Coronary artery (tissue), 2 donors: ENCODE measurements around the gene C2CD4C.
A peak's percentile ranks its signal among the peaks of the same experiment; 100 is the strongest.
"Not testable (repeated sequence)": the region's sequence is repeated elsewhere in the genome, so short reads cannot be mapped to it uniquely, and the experiment has no call there.

Experiments
- DNase-seq: peaks from one replicate; pipeline ENCODE4 v3.0.0-alpha.2; 2017; ENCODE audit warnings: low spot score
- H3K27ac ChIP-seq, 2 donors: fragments of 200-600 bp; sonication (generic); one replicate each; pipeline ENCODE4 v1.5.1; 2016 to 2019
- H3K4me3 ChIP-seq: fragments of 200-600 bp; sonication (generic); 2 replicates; pipeline ENCODE4 v1.5.1; 2016; ENCODE audit warnings: mild to moderate bottlenecking, moderate library complexity
- CTCF ChIP-seq: fragments of 200-600 bp; sonication (generic); IDR thresholded peaks from one replicate; pipeline ENCODE4 v1.5.1; 2019; ENCODE audit warnings: antibody characterized with exemption

The C2CD4C gene

GRCh38 chr19:411723-412355 lies 2.9 kb upstream of the C2CD4C start:
- Histone ChIP-seq H3K27ac (no peak overlapping the region), H3K4me3 (no peak overlapping the region)
- no peak for DNase-seq
- no peak for TF ChIP-seq CTCF

GRCh38 chr19:411121-411722 lies 2.3 kb upstream of the C2CD4C start:
- not testable (repeated sequence) for DNase-seq, H3K4me3 ChIP-seq, H3K27ac ChIP-seq

- H3K27ac ChIP-seq, result no peak overlapping the region
- no peak overlapping the region for H3K4me3 ChIP-seq
- no peak for TF ChIP-seq CTCF
- DNase-seq, result no peak
These were observed 1.4 kb upstream of the C2CD4C start for GRCh38 chr19:410243-410781.

GRCh38 chr19:409516-410242 lies 732 bp upstream of the C2CD4C start:
- peak overlapping the region; percentile 77 for H3K4me3 ChIP-seq
- no peak overlapping the region for H3K27ac ChIP-seq
- TF ChIP-seq CTCF, result no peak
- DNase-seq, result no peak

GRCh38 chr19:408441-408901 lies 476 bp downstream of the C2CD4C start:
- TF ChIP-seq CTCF, result no peak
- Histone ChIP-seq H3K27ac (no peak overlapping the region), H3K4me3 (peak overlapping the region; percentile 77)
- DNase-seq, result no peak

- H3K27ac ChIP-seq, result no peak overlapping the region
- DNase-seq, result no peak
- TF ChIP-seq CTCF, result no peak
- H3K4me3 ChIP-seq, result peak overlapping the region; percentile 77
These were observed 1.2 kb downstream of the C2CD4C start for GRCh38 chr19:407511-408440.
